Rectal smooth muscle tissue (tissue), 1 donor: Measurements from ENCODE around the gene RAB4A.

Experiments used
- H3K27ac ChIP-seq: one replicate; pipeline ENCODE4 v1.7.0; 2013; ENCODE audit warnings: low read depth, low read length, inconsistent platforms
- H3K27me3 ChIP-seq: one replicate; pipeline ENCODE4 v1.7.0; 2013; ENCODE audit warnings: low read length; ENCODE audit not compliant: control insufficient read depth, insufficient read depth
- H3K36me3 ChIP-seq: one replicate; pipeline ENCODE4 v1.7.0; 2013; ENCODE audit warnings: low read length; ENCODE audit not compliant: control insufficient read depth, insufficient read depth
- H3K4me1 ChIP-seq: one replicate; pipeline ENCODE4 v1.7.0; 2013; ENCODE audit warnings: low read length; ENCODE audit not compliant: control insufficient read depth, insufficient read depth
- H3K4me3 ChIP-seq: one replicate; pipeline ENCODE4 v1.7.0; 2013; ENCODE audit warnings: low read length
- H3K9ac ChIP-seq: one replicate; pipeline ENCODE4 v1.7.0; 2013; ENCODE audit warnings: low read length

Gene RAB4A

GRCh38 chr1:229230893-229231753 is 39.8 kb upstream of the RAB4A start:
- peaks cover 8% of the 10 kb centered on the region for H3K4me1 ChIP-seq
- no peak overlapping the region for H3K27ac ChIP-seq
- no peak overlapping the region for H3K9ac ChIP-seq
- peaks cover 2% of the 10 kb centered on the region for H3K27me3 ChIP-seq
- no peak overlapping the region for H3K4me3 ChIP-seq
- H3K36me3 ChIP-seq = no peaks in the 10 kb centered on the region

GRCh38 chr1:229231754-229232119 is 39.2 kb upstream of the RAB4A start:
- Histone ChIP-seq H3K27ac (no peak overlapping the region), H3K36me3 (no peaks in the 10 kb centered on the region), H3K9ac (no peak overlapping the region), H3K4me3 (no peak overlapping the region), H3K4me1 (peaks cover 8% of the 10 kb centered on the region), H3K27me3 (peaks cover 2% of the 10 kb centered on the region)

GRCh38 chr1:229234870-229235472 is 35.9 kb upstream of the RAB4A start:
- Histone ChIP-seq H3K4me1 (peaks cover 3% of the 10 kb centered on the region), H3K27ac (no peak overlapping the region), H3K36me3 (no peaks in the 10 kb centered on the region), H3K9ac (no peak overlapping the region), H3K27me3 (no peaks in the 10 kb centered on the region), H3K4me3 (no peak overlapping the region)

- H3K27me3 ChIP-seq = no peaks in the 10 kb centered on the region
- H3K27ac ChIP-seq = no peak overlapping the region
- H3K4me3 ChIP-seq = no peak overlapping the region
- no peaks in the 10 kb centered on the region for H3K36me3 ChIP-seq
- no peak overlapping the region for H3K9ac ChIP-seq
- H3K4me1 ChIP-seq = no peaks in the 10 kb centered on the region
Measured at GRCh38 chr1:229237320-229237719, 33.6 kb upstream of the RAB4A start.

- no peak overlapping the region for H3K9ac ChIP-seq
- H3K36me3 ChIP-seq = no peaks in the 10 kb centered on the region
- H3K4me3 ChIP-seq = no peak overlapping the region
- no peak overlapping the region for H3K27ac ChIP-seq
- H3K27me3 ChIP-seq = no peaks in the 10 kb centered on the region
- H3K4me1 ChIP-seq = no peaks in the 10 kb centered on the region
Measured at GRCh38 chr1:229238231-229238630, 32.7 kb upstream of the RAB4A start.

- H3K27me3 ChIP-seq = no peaks in the 10 kb centered on the region
- no peaks in the 10 kb centered on the region for H3K4me1 ChIP-seq
- no peak overlapping the region for H3K9ac ChIP-seq
- H3K4me3 ChIP-seq = no peak overlapping the region
- no peaks in the 10 kb centered on the region for H3K36me3 ChIP-seq
- no peak overlapping the region for H3K27ac ChIP-seq
Measured at GRCh38 chr1:229238674-229239415, 32.1 kb upstream of the RAB4A start.

- Histone ChIP-seq H3K27me3 (no peaks in the 10 kb centered on the region), H3K4me1 (no peaks in the 10 kb centered on the region), H3K27ac (no peak overlapping the region), H3K36me3 (no peaks in the 10 kb centered on the region), H3K4me3 (no peak overlapping the region), H3K9ac (no peak overlapping the region)
Measured at GRCh38 chr1:229240532-229240931, 30.4 kb upstream of the RAB4A start.

GRCh38 chr1:229241390-229241789 is 29.5 kb upstream of the RAB4A start:
- Histone ChIP-seq H3K27me3 (no peaks in the 10 kb centered on the region), H3K4me3 (no peak overlapping the region), H3K4me1 (no peaks in the 10 kb centered on the region), H3K27ac (no peak overlapping the region), H3K36me3 (no peaks in the 10 kb centered on the region), H3K9ac (no peak overlapping the region)

- H3K36me3 ChIP-seq = no peaks in the 10 kb centered on the region
- no peak overlapping the region for H3K4me3 ChIP-seq
- H3K9ac ChIP-seq = no peak overlapping the region
- no peak overlapping the region for H3K27ac ChIP-seq
- no peaks in the 10 kb centered on the region for H3K4me1 ChIP-seq
- no peaks in the 10 kb centered on the region for H3K27me3 ChIP-seq
Measured at GRCh38 chr1:229243638-229244037, 27.3 kb upstream of the RAB4A start.

GRCh38 chr1:229244091-229244490 is 26.8 kb upstream of the RAB4A start:
- Histone ChIP-seq H3K27ac (no peak overlapping the region), H3K36me3 (no peaks in the 10 kb centered on the region), H3K4me1 (no peaks in the 10 kb centered on the region)

GRCh38 chr1:229247871-229248270 is 23.0 kb upstream of the RAB4A start:
- Histone ChIP-seq H3K36me3 (no peaks in the 10 kb centered on the region), H3K27me3 (no peaks in the 10 kb centered on the region), H3K27ac (no peak overlapping the region)

More at GRCh38 chr1:229244091-229244490, 26.8 kb upstream of the RAB4A start:
- Histone ChIP-seq H3K9ac (no peak overlapping the region), H3K27me3 (no peaks in the 10 kb centered on the region), H3K4me3 (no peak overlapping the region)

More at GRCh38 chr1:229247871-229248270, 23.0 kb upstream of the RAB4A start:
- no peak overlapping the region for H3K9ac ChIP-seq
- H3K4me1 ChIP-seq = no peaks in the 10 kb centered on the region
- H3K4me3 ChIP-seq = no peak overlapping the region
